ENCODE measurements around the gene LRGUK.
"Not testable (repeated sequence)": the region's sequence is repeated elsewhere in the genome, so short reads cannot be mapped to it uniquely, and the experiment has no call there.

The LRGUK gene

DNA sequence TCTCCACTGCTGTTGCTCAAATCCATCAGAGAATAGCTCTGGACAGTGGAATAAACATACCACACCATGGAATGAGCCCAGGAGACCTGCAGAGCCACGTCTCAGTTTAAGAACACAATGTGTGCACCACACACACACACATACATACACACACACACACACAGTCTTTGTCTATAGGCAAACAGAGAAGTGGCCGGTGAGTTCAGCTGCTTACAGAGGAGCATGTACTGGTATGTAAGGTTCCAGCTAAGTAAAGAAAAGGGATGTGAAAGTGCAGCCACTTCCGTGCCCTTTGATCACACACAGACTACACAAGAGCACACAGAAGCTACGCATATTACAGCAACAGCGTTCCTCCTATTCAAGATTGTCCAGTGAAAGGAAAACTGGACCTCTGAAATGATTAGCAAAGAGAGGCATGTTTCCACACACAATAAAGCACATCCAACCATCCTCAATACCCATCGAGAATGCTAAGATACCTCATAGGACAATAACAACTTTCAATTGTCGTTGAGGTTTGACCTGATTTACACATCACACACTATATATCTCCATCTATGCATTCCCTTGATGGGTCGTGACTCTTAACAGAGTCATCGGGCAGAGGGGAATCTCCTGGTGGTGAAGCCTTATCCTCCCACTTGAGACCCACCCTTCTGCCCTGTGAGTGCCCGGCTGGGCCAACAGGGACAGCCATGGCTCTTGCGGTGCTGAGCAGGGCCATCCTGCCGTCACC lies 166.0 kb downstream of the LRGUK start:
- Histone ChIP-seq H3K27ac (no peak overlapping the region), H3K27me3 (no peaks in the 10 kb centered on the region), H3K4me1 (ENCODE audit: control insufficient read depth in 1 of 2, insufficient read depth in 1 of 2, low read depth in 1 of 2, low read length in 1 of 2) (no peaks in the 10 kb centered on the region), H3K36me3 (peaks cover 9% of the 10 kb centered on the region), H3K4me3 (ENCODE audit: low read depth in 1 of 2, low read length in 1 of 2) (no peak overlapping the region), H3K9me3 (no peaks in the 10 kb centered on the region)
- TF ChIP-seq, protein P1, sequence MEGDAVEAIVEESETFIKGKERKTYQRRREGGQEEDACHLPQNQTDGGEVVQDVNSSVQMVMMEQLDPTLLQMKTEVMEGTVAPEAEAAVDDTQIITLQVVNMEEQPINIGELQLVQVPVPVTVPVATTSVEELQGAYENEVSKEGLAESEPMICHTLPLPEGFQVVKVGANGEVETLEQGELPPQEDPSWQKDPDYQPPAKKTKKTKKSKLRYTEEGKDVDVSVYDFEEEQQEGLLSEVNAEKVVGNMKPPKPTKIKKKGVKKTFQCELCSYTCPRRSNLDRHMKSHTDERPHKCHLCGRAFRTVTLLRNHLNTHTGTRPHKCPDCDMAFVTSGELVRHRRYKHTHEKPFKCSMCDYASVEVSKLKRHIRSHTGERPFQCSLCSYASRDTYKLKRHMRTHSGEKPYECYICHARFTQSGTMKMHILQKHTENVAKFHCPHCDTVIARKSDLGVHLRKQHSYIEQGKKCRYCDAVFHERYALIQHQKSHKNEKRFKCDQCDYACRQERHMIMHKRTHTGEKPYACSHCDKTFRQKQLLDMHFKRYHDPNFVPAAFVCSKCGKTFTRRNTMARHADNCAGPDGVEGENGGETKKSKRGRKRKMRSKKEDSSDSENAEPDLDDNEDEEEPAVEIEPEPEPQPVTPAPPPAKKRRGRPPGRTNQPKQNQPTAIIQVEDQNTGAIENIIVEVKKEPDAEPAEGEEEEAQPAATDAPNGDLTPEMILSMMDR (IDR thresholded peaks at IDR 0.05), result no peak

DNA sequence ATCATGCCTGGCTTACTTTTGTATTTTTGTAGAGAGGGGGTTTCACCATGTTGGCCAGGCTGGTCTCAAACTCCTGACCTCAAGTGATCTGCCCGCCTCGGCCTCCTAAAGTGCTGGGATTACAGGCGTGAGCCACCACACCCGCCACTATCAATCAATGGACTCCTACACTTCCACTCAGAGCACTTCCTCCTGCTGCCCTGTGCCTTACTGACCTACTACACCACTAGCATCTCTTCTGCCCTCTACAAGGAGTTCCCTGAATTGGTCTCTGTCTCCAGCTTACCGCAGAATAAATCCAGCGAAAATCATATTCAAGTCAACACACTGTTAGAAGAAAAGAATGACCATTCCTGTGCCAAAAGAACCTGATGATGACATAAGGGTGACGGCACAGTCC lies 168.8 kb downstream of the LRGUK start:
- H3K4me3 ChIP-seq (ENCODE audit: low read depth in 1 of 2, low read length in 1 of 2); H3K9me3 ChIP-seq; H3K27me3 ChIP-seq; H3K27ac ChIP-seq; H3K4me1 ChIP-seq (ENCODE audit: control insufficient read depth in 1 of 2, insufficient read depth in 1 of 2, low read depth in 1 of 2, low read length in 1 of 2): not testable (repeated sequence)
- H3K36me3 ChIP-seq, result peaks cover 19% of the 10 kb centered on the region

DNA sequence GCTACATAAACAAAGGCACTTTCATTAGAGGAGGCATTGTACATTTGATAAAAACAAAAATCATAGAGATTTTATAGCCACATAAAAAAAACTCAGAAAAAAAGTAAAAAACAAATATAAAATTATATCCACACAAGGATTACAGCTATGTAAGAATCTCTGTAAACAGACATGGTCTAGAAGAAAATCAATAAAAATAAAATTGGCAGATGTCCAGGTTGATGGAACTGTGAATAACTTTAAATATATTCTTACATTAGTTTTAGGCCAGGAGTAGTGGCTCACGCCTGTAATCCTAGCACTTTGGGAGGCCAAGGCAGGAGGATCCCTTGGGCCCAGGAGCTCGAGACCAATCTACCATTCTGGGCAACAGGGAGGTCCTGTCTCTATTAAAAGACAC lies 170.3 kb downstream of the LRGUK start:
- Histone ChIP-seq H3K4me1 (ENCODE audit: control insufficient read depth in 1 of 2, insufficient read depth in 1 of 2, low read depth in 1 of 2, low read length in 1 of 2) (no peaks in the 10 kb centered on the region), H3K9me3 (no peaks in the 10 kb centered on the region), H3K36me3 (peaks cover 19% of the 10 kb centered on the region), H3K27ac (no peak overlapping the region), H3K27me3 (no peaks in the 10 kb centered on the region), H3K4me3 (ENCODE audit: low read depth in 1 of 2, low read length in 1 of 2) (no peak overlapping the region)
- TF ChIP-seq, protein P1 (IDR thresholded peaks at IDR 0.05), result no peak

GRCh38 chr7:134298902-134299683 lies 172.0 kb downstream of the LRGUK start:
- no peak overlapping the region for H3K4me3 ChIP-seq (ENCODE audit: low read depth in 1 of 2, low read length in 1 of 2)
- TF ChIP-seq, protein P1 (IDR thresholded peaks at IDR 0.05), result no peak
- no peaks in the 10 kb centered on the region for H3K4me1 ChIP-seq (ENCODE audit: control insufficient read depth in 1 of 2, insufficient read depth in 1 of 2, low read depth in 1 of 2, low read length in 1 of 2)
- H3K27ac ChIP-seq, result no peak overlapping the region
- H3K9me3 ChIP-seq, result no peaks in the 10 kb centered on the region
- H3K27me3 ChIP-seq, result no peaks in the 10 kb centered on the region
- peaks cover 24% of the 10 kb centered on the region for H3K36me3 ChIP-seq

GRCh38 chr7:134300988-134301387 lies 173.8 kb downstream of the LRGUK start:
- TF ChIP-seq, protein P1 (IDR thresholded peaks at IDR 0.05), result no peak
- Histone ChIP-seq H3K4me3 (ENCODE audit: low read depth in 1 of 2, low read length in 1 of 2) (no peak overlapping the region), H3K4me1 (ENCODE audit: control insufficient read depth in 1 of 2, insufficient read depth in 1 of 2, low read depth in 1 of 2, low read length in 1 of 2) (no peaks in the 10 kb centered on the region), H3K27me3 (no peaks in the 10 kb centered on the region), H3K9me3 (no peaks in the 10 kb centered on the region), H3K27ac (no peak overlapping the region), H3K36me3 (peaks cover 20% of the 10 kb centered on the region)

DNA sequence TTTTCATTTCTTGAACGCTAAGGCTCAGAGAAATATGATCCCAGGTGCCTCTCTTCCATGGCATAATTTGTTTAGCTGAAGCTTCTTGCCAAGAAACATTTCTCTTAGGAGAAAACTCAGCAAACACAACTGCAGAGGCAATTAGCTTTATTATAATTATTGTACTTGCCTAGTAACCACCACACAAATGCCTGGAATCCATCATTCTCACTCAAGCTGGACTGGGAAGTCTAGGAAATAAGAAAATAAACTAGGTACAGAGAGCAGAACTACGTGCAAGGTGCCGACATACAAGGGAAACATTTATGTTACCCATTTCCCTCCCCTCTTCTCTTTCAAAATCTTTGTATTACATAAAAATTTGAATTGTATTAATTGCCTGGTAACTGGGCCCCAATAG lies 174.5 kb downstream of the LRGUK start:
- Histone ChIP-seq H3K27ac (no peak overlapping the region), H3K27me3 (no peaks in the 10 kb centered on the region), H3K4me3 (ENCODE audit: low read depth in 1 of 2, low read length in 1 of 2) (no peak overlapping the region), H3K9me3 (no peaks in the 10 kb centered on the region), H3K36me3 (peaks cover 16% of the 10 kb centered on the region), H3K4me1 (ENCODE audit: control insufficient read depth in 1 of 2, insufficient read depth in 1 of 2, low read depth in 1 of 2, low read length in 1 of 2) (no peaks in the 10 kb centered on the region)
- TF ChIP-seq, protein P1 (IDR thresholded peaks at IDR 0.05), result no peak
